ENCODE results near the gene GABARAP. TPM values are rescaled to one million over a fixed set of nuclear protein-coding genes. Genes with fewer than 3 reads are reported as not detected.
A peak's percentile ranks its signal among the peaks of the same experiment; 100 is the strongest.

GABARAP gene
- total and polyA plus RNA-seq, 10 of the 15 experiments (the other 5 are each of a cell fraction or from before 2014, with no cell fraction given), result 134 to 613 (median 285) TPM

GRCh38 chr17:7220593-7221277 is 21.5 kb downstream of the GABARAP start:
- SMC1A ChIA-PET (ENCODE audit: uncharacterized antibody, unreplicated experiment), result interaction anchor here (0.6 to 4.8 kb wide), 12 partner anchors 14 to 175 kb away, joined by 3 to 34 read pairs (median 5); partner anchors contain the start of genes DVL2, GABARAP and PHF23
- Histone ChIP-seq H3K36me3 (ENCODE audit: control insufficient read depth in 2 of 2, insufficient read depth in 2 of 2, low read length in 1 of 2) (peaks cover 11 to 12% of the 10 kb centered on the region in 2 experiments), H3K4me2 (ENCODE audit: control insufficient read depth, insufficient read depth) (peak overlapping the region; percentile 97), H3K27ac (ENCODE audit: control insufficient read depth, insufficient read depth) (peak overlapping the region; percentile 92), H3K4me1 (ENCODE audit: control insufficient read depth, insufficient read depth, low read length) (peaks cover 12% of the 10 kb centered on the region), H3K9ac (ENCODE audit: control insufficient read depth, insufficient read depth, low read length) (peak overlapping the region; percentile 86), H4K20me1 (ENCODE audit: control insufficient read depth, insufficient read depth) (no peaks in the 10 kb centered on the region), H3K79me2 (ENCODE audit: control insufficient read depth, insufficient read depth, low read length) (peaks cover 14% of the 10 kb centered on the region), H3K9me3 (replicated peaks; ENCODE audit: control insufficient read depth, insufficient read depth, low read length) (no peaks in the 10 kb centered on the region), H3K4me3 (peak overlapping the region; percentile 81), H3K27me3 (replicated peaks in 1 of 2; ENCODE audit: control insufficient read depth in 2 of 2, insufficient read depth in 2 of 2, low read length in 1 of 2) (no peaks in the 10 kb centered on the region), H2AFZ (ENCODE audit: control insufficient read depth, low read depth, low read length) (no peak overlapping the region)
- in situ Hi-C loops (cut with MboI), result no loop called here
- peak; percentile 80 for ATAC-seq
- intact Hi-C loops (cut with micrococcal nuclease; ENCODE audit: unreplicated experiment), result no loop called here
- no peak for DNase-seq (ENCODE audit: low read depth, low spot score)
- FAIRE-seq, result peak; percentile 54
- BruUV-seq (replicated peaks), result no TSS peak
- 37% methylated on average over 11 of the region's 11 CpGs for WGBS (ENCODE audit: insufficient coverage, insufficient replicate concordance, low lambda C conversion rate, missing lambda C conversion rate)
- CTCF ChIA-PET, result interaction anchor here (0.6 to 5.1 kb wide), 21 partner anchors 12 to 175 kb away, joined by 3 to 70 read pairs (median 5); partner anchors contain the start of genes ACAP1, DVL2, GABARAP and PHF23
- RAD21 ChIA-PET (ENCODE audit: unreplicated experiment), result interaction anchor here (0.5 to 3.2 kb wide), 17 partner anchors 14 to 364 kb away, joined by 3 to 51 read pairs (median 4); partner anchors contain the start of genes CTDNEP1, DVL2, ELP5 and GABARAP
- POLR2A ChIA-PET, result interaction anchor here (0.5 to 5.9 kb wide), 15 partner anchors 10 to 1734 kb away, joined by 3 to 60 read pairs (median 4); partner anchors contain the start of genes CTDNEP1, DVL2, ELP5 and GABARAP
- TF ChIP-seq SRF (IDR thresholded peaks at IDR 0.05; ENCODE audit: low read depth in 2 of 2, low read length in 2 of 2), result no peak
- TF ChIP-seq POLR2AphosphoS2 (IDR thresholded peaks at IDR 0.05; ENCODE audit: low read depth, low read length), result no peak
- 0 out of 2 replicates have a peak, but pooled peaks have one; percentile 10 for TF ChIP-seq CHD1 (IDR thresholded peaks at IDR 0.05; ENCODE audit: low read depth, low read length)
- no peak for TF ChIP-seq STAT1 (conservative IDR thresholded peaks at IDR 0.05)
- TF ChIP-seq ESRRA (IDR thresholded peaks at IDR 0.05; ENCODE audit: low read length), result no peak
- TF ChIP-seq BCL11A (IDR thresholded peaks at IDR 0.05; ENCODE audit: low read depth, low read length), result no peak
- TF ChIP-seq HCFC1 (IDR thresholded peaks at IDR 0.05; ENCODE audit: low read length), result 0 out of 2 replicates have a peak, but pooled peaks have one; percentile 28
- TF ChIP-seq, protein P1, sequence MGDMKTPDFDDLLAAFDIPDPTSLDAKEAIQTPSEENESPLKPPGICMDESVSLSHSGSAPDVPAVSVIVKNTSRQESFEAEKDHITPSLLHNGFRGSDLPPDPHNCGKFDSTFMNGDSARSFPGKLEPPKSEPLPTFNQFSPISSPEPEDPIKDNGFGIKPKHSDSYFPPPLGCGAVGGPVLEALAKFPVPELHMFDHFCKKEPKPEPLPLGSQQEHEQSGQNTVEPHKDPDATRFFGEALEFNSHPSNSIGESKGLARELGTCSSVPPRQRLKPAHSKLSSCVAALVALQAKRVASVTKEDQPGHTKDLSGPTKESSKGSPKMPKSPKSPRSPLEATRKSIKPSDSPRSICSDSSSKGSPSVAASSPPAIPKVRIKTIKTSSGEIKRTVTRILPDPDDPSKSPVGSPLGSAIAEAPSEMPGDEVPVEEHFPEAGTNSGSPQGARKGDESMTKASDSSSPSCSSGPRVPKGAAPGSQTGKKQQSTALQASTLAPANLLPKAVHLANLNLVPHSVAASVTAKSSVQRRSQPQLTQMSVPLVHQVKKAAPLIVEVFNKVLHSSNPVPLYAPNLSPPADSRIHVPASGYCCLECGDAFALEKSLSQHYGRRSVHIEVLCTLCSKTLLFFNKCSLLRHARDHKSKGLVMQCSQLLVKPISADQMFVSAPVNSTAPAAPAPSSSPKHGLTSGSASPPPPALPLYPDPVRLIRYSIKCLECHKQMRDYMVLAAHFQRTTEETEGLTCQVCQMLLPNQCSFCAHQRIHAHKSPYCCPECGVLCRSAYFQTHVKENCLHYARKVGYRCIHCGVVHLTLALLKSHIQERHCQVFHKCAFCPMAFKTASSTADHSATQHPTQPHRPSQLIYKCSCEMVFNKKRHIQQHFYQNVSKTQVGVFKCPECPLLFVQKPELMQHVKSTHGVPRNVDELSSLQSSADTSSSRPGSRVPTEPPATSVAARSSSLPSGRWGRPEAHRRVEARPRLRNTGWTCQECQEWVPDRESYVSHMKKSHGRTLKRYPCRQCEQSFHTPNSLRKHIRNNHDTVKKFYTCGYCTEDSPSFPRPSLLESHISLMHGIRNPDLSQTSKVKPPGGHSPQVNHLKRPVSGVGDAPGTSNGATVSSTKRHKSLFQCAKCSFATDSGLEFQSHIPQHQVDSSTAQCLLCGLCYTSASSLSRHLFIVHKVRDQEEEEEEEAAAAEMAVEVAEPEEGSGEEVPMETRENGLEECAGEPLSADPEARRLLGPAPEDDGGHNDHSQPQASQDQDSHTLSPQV (IDR thresholded peaks at IDR 0.05), result no peak
- no peak for TF ChIP-seq SUZ12 (IDR thresholded peaks at IDR 0.05; ENCODE audit: unreplicated experiment)
- TF ChIP-seq SMARCA5 (IDR thresholded peaks at IDR 0.05), result peak; percentile 79
- 0 out of 2 replicates have a peak, but pooled peaks have one; percentile 41 for TF ChIP-seq POLR2A (IDR thresholded peaks at IDR 0.05; ENCODE audit: low read depth, low read length)
- TF ChIP-seq, protein P2, sequence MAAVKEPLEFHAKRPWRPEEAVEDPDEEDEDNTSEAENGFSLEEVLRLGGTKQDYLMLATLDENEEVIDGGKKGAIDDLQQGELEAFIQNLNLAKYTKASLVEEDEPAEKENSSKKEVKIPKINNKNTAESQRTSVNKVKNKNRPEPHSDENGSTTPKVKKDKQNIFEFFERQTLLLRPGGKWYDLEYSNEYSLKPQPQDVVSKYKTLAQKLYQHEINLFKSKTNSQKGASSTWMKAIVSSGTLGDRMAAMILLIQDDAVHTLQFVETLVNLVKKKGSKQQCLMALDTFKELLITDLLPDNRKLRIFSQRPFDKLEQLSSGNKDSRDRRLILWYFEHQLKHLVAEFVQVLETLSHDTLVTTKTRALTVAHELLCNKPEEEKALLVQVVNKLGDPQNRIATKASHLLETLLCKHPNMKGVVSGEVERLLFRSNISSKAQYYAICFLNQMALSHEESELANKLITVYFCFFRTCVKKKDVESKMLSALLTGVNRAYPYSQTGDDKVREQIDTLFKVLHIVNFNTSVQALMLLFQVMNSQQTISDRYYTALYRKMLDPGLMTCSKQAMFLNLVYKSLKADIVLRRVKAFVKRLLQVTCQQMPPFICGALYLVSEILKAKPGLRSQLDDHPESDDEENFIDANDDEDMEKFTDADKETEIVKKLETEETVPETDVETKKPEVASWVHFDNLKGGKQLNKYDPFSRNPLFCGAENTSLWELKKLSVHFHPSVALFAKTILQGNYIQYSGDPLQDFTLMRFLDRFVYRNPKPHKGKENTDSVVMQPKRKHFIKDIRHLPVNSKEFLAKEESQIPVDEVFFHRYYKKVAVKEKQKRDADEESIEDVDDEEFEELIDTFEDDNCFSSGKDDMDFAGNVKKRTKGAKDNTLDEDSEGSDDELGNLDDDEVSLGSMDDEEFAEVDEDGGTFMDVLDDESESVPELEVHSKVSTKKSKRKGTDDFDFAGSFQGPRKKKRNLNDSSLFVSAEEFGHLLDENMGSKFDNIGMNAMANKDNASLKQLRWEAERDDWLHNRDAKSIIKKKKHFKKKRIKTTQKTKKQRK (IDR thresholded peaks at IDR 0.05; ENCODE audit: low read depth, low read length), result no peak
- no peak for TF ChIP-seq ZNF384 (IDR thresholded peaks at IDR 0.05; ENCODE audit: borderline replicate concordance, low read depth, low read length)
- TF ChIP-seq, protein P3, sequence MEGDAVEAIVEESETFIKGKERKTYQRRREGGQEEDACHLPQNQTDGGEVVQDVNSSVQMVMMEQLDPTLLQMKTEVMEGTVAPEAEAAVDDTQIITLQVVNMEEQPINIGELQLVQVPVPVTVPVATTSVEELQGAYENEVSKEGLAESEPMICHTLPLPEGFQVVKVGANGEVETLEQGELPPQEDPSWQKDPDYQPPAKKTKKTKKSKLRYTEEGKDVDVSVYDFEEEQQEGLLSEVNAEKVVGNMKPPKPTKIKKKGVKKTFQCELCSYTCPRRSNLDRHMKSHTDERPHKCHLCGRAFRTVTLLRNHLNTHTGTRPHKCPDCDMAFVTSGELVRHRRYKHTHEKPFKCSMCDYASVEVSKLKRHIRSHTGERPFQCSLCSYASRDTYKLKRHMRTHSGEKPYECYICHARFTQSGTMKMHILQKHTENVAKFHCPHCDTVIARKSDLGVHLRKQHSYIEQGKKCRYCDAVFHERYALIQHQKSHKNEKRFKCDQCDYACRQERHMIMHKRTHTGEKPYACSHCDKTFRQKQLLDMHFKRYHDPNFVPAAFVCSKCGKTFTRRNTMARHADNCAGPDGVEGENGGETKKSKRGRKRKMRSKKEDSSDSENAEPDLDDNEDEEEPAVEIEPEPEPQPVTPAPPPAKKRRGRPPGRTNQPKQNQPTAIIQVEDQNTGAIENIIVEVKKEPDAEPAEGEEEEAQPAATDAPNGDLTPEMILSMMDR (IDR thresholded peaks at IDR 0.05 in 2 of 3, conservative IDR thresholded peaks at IDR 0.05 in 1 of 3; ENCODE audit: control insufficient read depth in 2 of 3, extremely low read depth in 1 of 3, insufficient read depth in 1 of 3, low read depth in 3 of 3, low read length in 3 of 3), result peak; percentile 59 to 76 (median 62)

Data from GM12878 (cell line).